ENCODE data around the gene MAP4K1. TPM values are rescaled to one million over a fixed set of nuclear protein-coding genes. Genes with fewer than 3 reads are reported as not detected.

MAP4K1 gene
- total RNA-seq, 1 experiment from 2014 or later: not detected

GRCh38 chr19:38658462-38659306 lies 40.9 kb upstream of the MAP4K1 start:
- Histone ChIP-seq H3K27ac (peak overlapping the region; percentile 99), H3K4me1 (replicated peaks) (peaks cover 100% of the 10 kb centered on the region), H3K27me3 (replicated peaks) (no peaks in the 10 kb centered on the region), H3K4me3 (no peak overlapping the region), H3K36me3 (peaks cover 80% of the 10 kb centered on the region), H3K9me3 (replicated peaks) (no peaks in the 10 kb centered on the region)
- peak; percentile 86 to 93 for DNase-seq (ENCODE audit: low read depth in 1 of 2, low spot score in 2 of 2)

- no peak overlapping the region for H3K4me3 ChIP-seq
Measured at GRCh38 chr19:38657633-38658222, 40.0 kb upstream of the MAP4K1 start.

GRCh38 chr19:38656171-38656981 lies 38.6 kb upstream of the MAP4K1 start:
- no peaks in the 10 kb centered on the region for H3K27me3 ChIP-seq (replicated peaks)
- H3K4me3 ChIP-seq: no peak overlapping the region
- peak in 1 of 2 experiments; percentile 30 for DNase-seq (ENCODE audit: low read depth in 1 of 2, low spot score in 2 of 2)
- H3K36me3 ChIP-seq: peaks cover 78% of the 10 kb centered on the region
- H3K4me1 ChIP-seq (replicated peaks): peaks cover 100% of the 10 kb centered on the region
- no peaks in the 10 kb centered on the region for H3K9me3 ChIP-seq (replicated peaks)
- H3K27ac ChIP-seq: peak overlapping the region; percentile 99

More at GRCh38 chr19:38657633-38658222, 40.0 kb upstream of the MAP4K1 start:
- H3K36me3 ChIP-seq: peaks cover 78% of the 10 kb centered on the region
- peak; percentile 68 to 77 for DNase-seq (ENCODE audit: low read depth in 1 of 2, low spot score in 2 of 2)
- H3K4me1 ChIP-seq (replicated peaks): peaks cover 100% of the 10 kb centered on the region
- peak overlapping the region; percentile 99 for H3K27ac ChIP-seq
- no peaks in the 10 kb centered on the region for H3K9me3 ChIP-seq (replicated peaks)
- H3K27me3 ChIP-seq (replicated peaks): no peaks in the 10 kb centered on the region

- peak overlapping the region; percentile 99 for H3K27ac ChIP-seq
- no peak overlapping the region for H3K4me3 ChIP-seq
- H3K36me3 ChIP-seq: peaks cover 72% of the 10 kb centered on the region
Measured at GRCh38 chr19:38655148-38655824, 37.5 kb upstream of the MAP4K1 start.

GRCh38 chr19:38654628-38655055 lies 36.9 kb upstream of the MAP4K1 start:
- peak in 1 of 2 experiments; percentile 56 for DNase-seq (ENCODE audit: low read depth in 1 of 2, low spot score in 2 of 2)
- Histone ChIP-seq H3K4me1 (replicated peaks) (peaks cover 100% of the 10 kb centered on the region), H3K36me3 (peaks cover 75% of the 10 kb centered on the region), H3K27ac (peak overlapping the region; percentile 99), H3K9me3 (replicated peaks) (no peaks in the 10 kb centered on the region), H3K4me3 (no peak overlapping the region), H3K27me3 (replicated peaks) (no peaks in the 10 kb centered on the region)

More at GRCh38 chr19:38655148-38655824, 37.5 kb upstream of the MAP4K1 start:
- Histone ChIP-seq H3K4me1 (replicated peaks) (peaks cover 100% of the 10 kb centered on the region), H3K27me3 (replicated peaks) (no peaks in the 10 kb centered on the region), H3K9me3 (replicated peaks) (no peaks in the 10 kb centered on the region)
- DNase-seq (ENCODE audit: low read depth in 1 of 2, low spot score in 2 of 2): no peak

- H3K4me3 ChIP-seq: no peak overlapping the region
- no peaks in the 10 kb centered on the region for H3K9me3 ChIP-seq (replicated peaks)
- H3K27ac ChIP-seq: peak overlapping the region; percentile 86
- H3K4me1 ChIP-seq (replicated peaks): peaks cover 86% of the 10 kb centered on the region
- peak in 1 of 2 experiments; percentile 39 for DNase-seq (ENCODE audit: low read depth in 1 of 2, low spot score in 2 of 2)
- peaks cover 86% of the 10 kb centered on the region for H3K36me3 ChIP-seq
- H3K27me3 ChIP-seq (replicated peaks): no peaks in the 10 kb centered on the region
Measured at GRCh38 chr19:38653028-38653571, 35.3 kb upstream of the MAP4K1 start.

- Histone ChIP-seq H3K36me3 (peaks cover 72% of the 10 kb centered on the region), H3K4me3 (peak overlapping the region; percentile 93), H3K27me3 (replicated peaks) (no peaks in the 10 kb centered on the region), H3K4me1 (replicated peaks) (peaks cover 71% of the 10 kb centered on the region), H3K27ac (peak overlapping the region; percentile 86), H3K9me3 (replicated peaks) (no peaks in the 10 kb centered on the region)
- DNase-seq (ENCODE audit: low read depth in 1 of 2, low spot score in 2 of 2): peak; percentile 74 to 88
Measured at GRCh38 chr19:38650911-38651584, 33.3 kb upstream of the MAP4K1 start.

- Histone ChIP-seq H3K4me1 (replicated peaks) (peaks cover 63% of the 10 kb centered on the region), H3K27me3 (replicated peaks) (no peaks in the 10 kb centered on the region), H3K4me3 (peak overlapping the region; percentile 93), H3K27ac (peak overlapping the region; percentile 86), H3K9me3 (replicated peaks) (no peaks in the 10 kb centered on the region), H3K36me3 (peaks cover 64% of the 10 kb centered on the region)
- peak in 1 of 2 experiments; percentile 31 for DNase-seq (ENCODE audit: low read depth in 1 of 2, low spot score in 2 of 2)
Measured at GRCh38 chr19:38650172-38650775, 32.5 kb upstream of the MAP4K1 start.

- peak overlapping the region; percentile 93 for H3K4me3 ChIP-seq
- H3K9me3 ChIP-seq (replicated peaks): no peaks in the 10 kb centered on the region
- no peaks in the 10 kb centered on the region for H3K27me3 ChIP-seq (replicated peaks)
- peak overlapping the region; percentile 86 for H3K27ac ChIP-seq
- H3K36me3 ChIP-seq: peaks cover 56% of the 10 kb centered on the region
- H3K4me1 ChIP-seq (replicated peaks): peaks cover 56% of the 10 kb centered on the region
- DNase-seq (ENCODE audit: low read depth in 1 of 2, low spot score in 2 of 2): no peak
Measured at GRCh38 chr19:38649305-38650171, 31.8 kb upstream of the MAP4K1 start.

GRCh38 chr19:38648769-38649304 lies 31.1 kb upstream of the MAP4K1 start:
- peaks cover 49% of the 10 kb centered on the region for H3K4me1 ChIP-seq (replicated peaks)
- H3K36me3 ChIP-seq: peaks cover 49% of the 10 kb centered on the region
- DNase-seq (ENCODE audit: low read depth in 1 of 2, low spot score in 2 of 2): no peak
- H3K27me3 ChIP-seq (replicated peaks): no peaks in the 10 kb centered on the region
- H3K9me3 ChIP-seq (replicated peaks): no peaks in the 10 kb centered on the region
- H3K4me3 ChIP-seq: peak overlapping the region; percentile 93
- peak overlapping the region; percentile 86 for H3K27ac ChIP-seq

GRCh38 chr19:38647966-38648768 lies 30.4 kb upstream of the MAP4K1 start:
- Histone ChIP-seq H3K36me3 (peaks cover 45% of the 10 kb centered on the region), H3K9me3 (replicated peaks) (no peaks in the 10 kb centered on the region), H3K4me1 (replicated peaks) (peaks cover 42% of the 10 kb centered on the region), H3K4me3 (peak overlapping the region; percentile 93), H3K27ac (peak overlapping the region; percentile 68), H3K27me3 (replicated peaks) (no peaks in the 10 kb centered on the region)
- DNase-seq (ENCODE audit: low read depth in 1 of 2, low spot score in 2 of 2): no peak
